HG03025 (cell line): Measurements from ENCODE around the gene DLX6.

Experiments used
- ATAC-seq: cut with Tn5 transposase; IDR thresholded peaks from one replicate; pipeline ENCODE4 v1.9.1; 2021; ENCODE audit warnings: mild to moderate bottlenecking, moderate library complexity; ENCODE audit not compliant: unreplicated experiment, low FRiP score

The DLX6 gene

GRCh38 chr7:96995406-96996110 is 9.8 kb upstream of the DLX6 start:
- ATAC-seq = no peak

GRCh38 chr7:96996111-96996957 is 9.0 kb upstream of the DLX6 start:
- no peak for ATAC-seq

GRCh38 chr7:96996958-96997511 is 8.3 kb upstream of the DLX6 start:
- ATAC-seq = no peak

- ATAC-seq = no peak
These were observed 7.8 kb upstream of the DLX6 start for GRCh38 chr7:96997512-96998032.

- ATAC-seq = no peak
These were observed 7.0 kb upstream of the DLX6 start for GRCh38 chr7:96998333-96998732.

GRCh38 chr7:96998744-96999143 is 6.6 kb upstream of the DLX6 start:
- ATAC-seq = no peak

GRCh38 chr7:97001221-97001620 is 4.1 kb upstream of the DLX6 start:
- no peak for ATAC-seq

GRCh38 chr7:97001656-97002554 is 3.4 kb upstream of the DLX6 start:
- no peak for ATAC-seq

GRCh38 chr7:97002555-97003261 is 2.6 kb upstream of the DLX6 start:
- no peak for ATAC-seq

GRCh38 chr7:97003262-97004246 is 1.8 kb upstream of the DLX6 start:
- no peak for ATAC-seq

- no peak for ATAC-seq
These were observed 838 bp upstream of the DLX6 start for GRCh38 chr7:97004247-97005182.

GRCh38 chr7:97006055-97006815 is 882 bp downstream of the DLX6 start:
- ATAC-seq = peak; percentile 41

GRCh38 chr7:97006816-97007582 is 1.6 kb downstream of the DLX6 start:
- ATAC-seq = no peak

- no peak for ATAC-seq
These were observed 2.2 kb downstream of the DLX6 start for GRCh38 chr7:97007583-97007861.

GRCh38 chr7:97008275-97008917 is 3.0 kb downstream of the DLX6 start:
- no peak for ATAC-seq
